GM18502 (cell line): ENCODE measurements around the gene FILIP1L.

Experiments
- ATAC-seq: cut with Tn5 transposase; IDR thresholded peaks from one replicate; pipeline ENCODE4 v1.9.1; 2021; ENCODE audit warnings: mild to moderate bottlenecking; ENCODE audit not compliant: unreplicated experiment, poor library complexity

FILIP1L gene

GRCh38 chr3:99833617-99834205, 280.6 kb downstream of the FILIP1L start:
- no peak for ATAC-seq

GRCh38 chr3:99829844-99830243, 284.5 kb downstream of the FILIP1L start:
- no peak for ATAC-seq

GRCh38 chr3:99825004-99825640, 289.2 kb downstream of the FILIP1L start:
- ATAC-seq: no peak

GRCh38 chr3:99823723-99824711, 290.3 kb downstream of the FILIP1L start:
- no peak for ATAC-seq

GRCh38 chr3:99818818-99819217, 295.5 kb downstream of the FILIP1L start:
- no peak for ATAC-seq

- peak; percentile 98 for ATAC-seq
Observed at GRCh38 chr3:99817437-99818240, 296.7 kb downstream of the FILIP1L start, which contains the start of gene CMSS1. CMSS1 (plus strand) TSS chr3:99817862.

- ATAC-seq: no peak
Observed at GRCh38 chr3:99817047-99817436, 297.3 kb downstream of the FILIP1L start.

- ATAC-seq: no peak
Observed at GRCh38 chr3:99810403-99810802, 303.9 kb downstream of the FILIP1L start.

GRCh38 chr3:99809565-99809964, 304.7 kb downstream of the FILIP1L start:
- ATAC-seq: no peak

- peak; percentile 76 for ATAC-seq
Observed at GRCh38 chr3:99808163-99808794, 306.0 kb downstream of the FILIP1L start.

- no peak for ATAC-seq
Observed at GRCh38 chr3:99805160-99805559, 309.1 kb downstream of the FILIP1L start.

GRCh38 chr3:99803297-99803696, 311.0 kb downstream of the FILIP1L start:
- no peak for ATAC-seq

- no peak for ATAC-seq
Observed at GRCh38 chr3:99799422-99799821, 314.9 kb downstream of the FILIP1L start.

- no peak for ATAC-seq
Observed at GRCh38 chr3:99795573-99795972, 318.7 kb downstream of the FILIP1L start.

- no peak for ATAC-seq
Observed at GRCh38 chr3:99794485-99794884, 319.8 kb downstream of the FILIP1L start.

- ATAC-seq: peak; percentile 96
Observed at GRCh38 chr3:99789011-99789721, 325.1 kb downstream of the FILIP1L start.
